Hypothalamus (tissue), 51 donors: ENCODE measurements around the gene MEMO1.
"Not testable (repeated sequence)": the region's sequence is repeated elsewhere in the genome, so short reads cannot be mapped to it uniquely, and the experiment has no call there.

ENCODE experiments used
- DNase-seq, 51 donors: peaks; one replicate each; lab custom pipeline; 2025; lab: John Stamatoyannopoulos, UW

Gene MEMO1

DNA sequence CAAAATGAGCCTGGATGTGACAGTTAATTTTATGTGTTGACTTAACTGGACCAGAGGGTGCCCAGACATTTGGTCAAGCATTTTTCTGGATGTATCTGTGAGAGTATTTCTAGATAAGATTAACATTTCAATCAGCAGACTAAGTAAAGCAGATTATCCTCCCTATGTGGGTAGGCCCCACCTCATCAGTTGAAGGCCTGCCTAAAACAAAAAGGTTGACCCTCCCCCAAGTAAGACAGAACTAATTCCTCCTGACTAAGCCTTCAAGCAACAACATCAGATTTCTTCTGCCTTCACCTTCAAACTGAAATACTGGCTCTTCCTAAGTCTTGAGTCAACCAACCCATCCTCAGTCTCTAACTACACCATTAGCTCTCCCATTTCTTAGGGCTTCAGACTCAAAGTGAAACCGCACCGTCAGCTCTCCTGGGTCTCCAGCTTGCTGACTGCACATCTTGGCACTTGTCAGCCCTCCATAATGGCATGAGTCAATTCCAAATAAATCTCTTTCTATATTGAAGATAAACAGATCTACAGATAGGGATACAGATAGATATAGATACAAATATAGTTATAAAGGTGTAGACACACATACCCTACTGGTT is 47.9 kb downstream of the MEMO1 start:
- no peak for DNase-seq

DNA sequence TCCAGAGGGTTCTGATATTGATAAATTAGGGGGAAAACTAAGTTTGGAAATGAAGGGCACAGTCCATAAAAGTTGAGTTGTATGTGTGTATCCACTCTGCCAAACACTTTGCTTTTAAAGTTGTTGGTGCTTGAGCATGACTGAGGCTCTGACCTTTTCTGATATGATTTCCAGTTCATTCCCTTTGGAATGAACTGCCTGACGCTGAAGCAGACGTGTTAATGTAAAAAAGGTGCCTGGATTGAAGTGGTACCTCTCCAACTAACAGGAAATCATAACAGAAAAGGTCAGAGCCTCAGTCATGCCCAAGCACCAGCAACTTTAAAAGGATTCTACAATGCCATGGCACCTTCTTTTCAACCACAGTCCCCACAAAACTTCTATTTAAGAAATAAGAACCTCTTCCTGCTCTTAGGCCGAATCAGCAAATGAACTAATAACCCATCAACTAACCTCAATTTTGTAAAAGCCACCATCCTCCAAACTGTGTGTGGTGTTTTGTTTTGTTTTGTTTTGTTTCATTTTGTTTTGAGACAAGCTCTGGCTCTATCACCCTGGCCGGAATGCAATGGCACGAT is 52.6 kb downstream of the MEMO1 start:
- no peak for DNase-seq

DNA sequence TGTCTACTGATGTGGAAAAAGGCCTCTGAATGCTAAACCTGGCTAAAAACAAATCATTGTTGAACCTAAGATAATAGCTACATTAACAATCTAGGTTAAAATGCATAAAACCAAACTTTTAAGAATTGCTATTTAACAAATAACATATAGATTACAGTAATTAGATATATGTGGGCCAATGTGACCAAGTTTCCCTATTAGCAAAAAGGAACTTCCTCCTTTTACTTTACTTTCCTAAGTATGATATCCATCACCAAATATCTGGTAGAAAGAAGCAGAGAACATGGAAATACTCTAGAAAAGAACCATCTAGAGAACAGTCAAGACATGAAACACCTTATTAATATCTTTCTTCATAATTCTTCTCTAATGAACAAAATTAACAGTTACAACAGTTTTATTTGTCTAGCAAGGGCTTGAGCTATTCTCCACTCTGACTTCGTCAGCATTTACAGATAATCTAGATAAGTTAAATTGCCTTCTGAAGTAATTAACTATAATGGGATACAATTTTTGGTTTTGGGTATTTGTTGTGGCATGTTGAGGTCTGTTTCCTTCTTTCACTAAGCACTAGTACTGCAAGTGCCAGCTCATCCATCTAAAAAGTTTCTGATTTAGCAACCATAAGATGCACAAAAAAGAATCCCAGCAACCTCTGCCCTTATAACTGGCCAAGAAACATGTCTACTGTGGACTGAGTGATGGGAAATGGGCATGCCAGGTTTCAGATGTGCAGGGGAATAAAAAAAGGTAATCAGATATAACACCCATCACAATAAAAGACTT is 53.3 kb downstream of the MEMO1 start:
- no peak for DNase-seq

DNA sequence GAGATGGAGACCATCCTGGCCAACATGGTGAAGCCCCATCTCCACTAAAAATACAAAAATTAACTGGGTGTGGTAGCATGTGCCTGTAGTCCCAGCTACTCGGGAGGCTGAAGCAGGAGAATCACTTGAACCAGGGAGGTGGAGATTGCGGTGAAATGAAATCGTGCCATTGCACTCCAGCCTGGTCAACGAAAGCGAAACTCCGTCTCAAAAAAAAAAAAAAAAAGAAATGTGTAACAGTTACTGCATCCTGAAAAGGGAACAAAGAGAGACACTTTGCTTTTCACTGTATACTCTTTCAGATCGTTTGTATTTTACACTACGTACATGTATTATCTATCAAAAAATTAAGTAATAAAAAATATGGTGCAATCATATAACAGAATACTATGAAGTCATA is 53.9 kb downstream of the MEMO1 start:
- DNase-seq: not testable (repeated sequence)

DNA sequence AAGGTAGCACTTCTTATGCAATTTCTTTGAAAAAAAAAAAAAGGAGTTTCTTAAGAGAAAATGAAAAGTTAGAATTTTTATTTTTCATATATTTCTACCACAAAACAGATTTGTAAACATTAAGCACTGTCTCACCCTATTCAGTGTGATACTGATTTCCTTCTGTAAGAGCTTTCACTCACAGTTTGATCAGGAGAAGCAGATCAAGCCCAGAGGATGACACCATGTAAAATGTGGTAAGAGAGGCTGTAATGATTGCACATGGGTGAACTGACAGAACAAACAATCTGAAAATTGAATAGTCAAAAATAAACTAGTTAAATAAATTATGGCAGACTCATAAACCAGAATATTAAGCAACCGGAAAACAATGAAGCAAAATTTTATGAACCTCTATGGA is 54.5 kb downstream of the MEMO1 start:
- DNase-seq: no peak

DNA sequence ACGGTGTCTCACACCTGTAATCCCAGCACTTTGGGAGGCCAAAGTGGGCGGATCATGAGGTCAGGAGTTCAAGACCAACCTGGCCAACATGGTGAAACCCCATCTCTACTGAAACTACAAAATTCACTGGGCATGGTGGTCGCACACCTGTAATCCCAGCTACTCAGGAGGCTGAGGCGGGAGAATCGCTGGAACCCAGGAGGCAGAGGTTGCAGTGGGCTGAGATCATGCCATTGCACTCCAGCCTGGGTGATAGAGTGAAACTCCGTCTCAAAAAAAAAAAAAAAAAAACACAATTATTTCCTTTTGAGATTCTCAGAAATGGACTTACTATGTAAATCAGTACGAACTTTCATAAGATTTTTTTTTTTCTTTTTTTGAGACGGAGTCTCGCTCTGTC is 57.7 kb downstream of the MEMO1 start:
- DNase-seq: not testable (repeated sequence)

DNA sequence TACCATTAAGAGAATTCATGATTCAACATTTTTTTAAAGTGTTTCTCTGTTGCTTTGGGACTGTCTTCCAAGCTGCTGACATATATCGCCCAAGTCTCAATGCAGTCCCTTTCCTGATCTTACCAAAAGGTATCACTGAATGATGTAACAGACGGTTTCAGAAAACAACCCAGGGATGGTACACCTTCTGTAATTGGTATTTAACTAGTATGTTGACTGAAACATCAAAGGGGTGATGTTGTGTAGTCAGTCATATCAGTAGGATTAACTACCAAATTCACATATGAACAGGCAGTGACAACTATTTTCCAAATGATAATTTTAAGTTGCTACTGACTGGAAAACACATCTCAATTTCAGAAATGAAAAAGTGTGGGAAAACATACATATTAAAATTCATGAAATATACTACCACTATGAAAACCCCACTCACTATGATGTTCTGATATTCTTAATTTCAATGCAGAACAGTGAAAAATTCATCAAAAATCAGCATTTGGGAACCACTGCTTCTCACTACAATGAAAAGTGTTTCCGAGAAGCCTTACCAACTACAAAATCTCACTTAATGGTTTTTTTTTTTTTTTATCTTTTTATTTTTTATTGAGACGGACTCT is 59.8 kb downstream of the MEMO1 start:
- DNase-seq: no peak

DNA sequence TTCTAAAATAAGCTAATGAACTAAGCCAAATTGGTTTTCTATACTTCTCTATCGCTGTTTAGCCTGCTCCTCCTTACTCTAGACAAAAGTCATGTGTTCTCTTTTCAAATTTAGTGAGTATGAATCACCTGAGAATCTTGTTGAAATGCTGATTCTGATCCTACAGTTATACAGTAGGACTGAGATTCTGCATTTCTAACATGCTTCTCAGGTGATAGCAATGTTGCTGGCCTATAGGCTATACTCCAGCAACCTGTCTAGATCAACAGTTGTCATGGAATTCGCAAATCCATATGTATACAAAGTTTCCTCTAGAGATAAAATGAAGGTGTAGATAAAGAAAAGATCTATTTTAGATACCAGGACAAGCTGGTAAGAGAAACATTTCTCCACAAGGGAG is 62.9 kb downstream of the MEMO1 start:
- no peak for DNase-seq

DNA sequence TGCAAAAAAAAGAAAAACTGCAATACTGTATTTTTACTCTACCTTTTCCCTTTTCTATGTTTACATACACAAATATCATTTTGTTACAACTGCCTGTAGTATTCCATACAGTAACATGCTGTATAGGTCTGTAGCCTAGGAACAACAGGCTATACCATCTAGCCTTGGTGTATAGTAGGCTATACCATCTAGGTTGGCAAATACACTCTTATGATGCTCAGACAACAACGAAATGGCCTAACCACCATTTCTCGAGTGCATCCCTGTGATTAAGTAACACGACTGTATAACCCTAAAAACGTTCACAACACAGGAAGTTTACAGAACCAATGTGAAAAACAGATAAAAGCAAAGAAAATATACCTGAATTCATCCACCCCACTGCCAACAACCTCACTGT is 64.0 kb downstream of the MEMO1 start:
- DNase-seq: no peak

DNA sequence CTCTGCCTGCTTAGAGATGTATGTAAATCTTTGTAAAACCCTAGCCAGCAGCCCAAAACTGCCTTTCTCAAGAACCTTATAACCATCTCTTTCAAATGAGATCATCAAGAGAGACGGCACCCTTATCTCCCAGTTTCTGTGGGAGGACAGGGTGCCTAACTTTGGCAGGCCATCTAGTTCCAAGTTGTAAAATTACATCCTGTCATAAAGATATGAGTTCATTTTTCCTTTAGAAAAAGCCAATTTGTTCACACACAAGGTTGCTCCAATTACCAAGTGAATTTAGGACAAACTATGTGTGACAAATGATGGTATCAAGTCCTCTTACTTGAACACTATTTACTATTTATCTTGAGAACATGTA is 65.3 kb downstream of the MEMO1 start:
- DNase-seq: no peak

DNA sequence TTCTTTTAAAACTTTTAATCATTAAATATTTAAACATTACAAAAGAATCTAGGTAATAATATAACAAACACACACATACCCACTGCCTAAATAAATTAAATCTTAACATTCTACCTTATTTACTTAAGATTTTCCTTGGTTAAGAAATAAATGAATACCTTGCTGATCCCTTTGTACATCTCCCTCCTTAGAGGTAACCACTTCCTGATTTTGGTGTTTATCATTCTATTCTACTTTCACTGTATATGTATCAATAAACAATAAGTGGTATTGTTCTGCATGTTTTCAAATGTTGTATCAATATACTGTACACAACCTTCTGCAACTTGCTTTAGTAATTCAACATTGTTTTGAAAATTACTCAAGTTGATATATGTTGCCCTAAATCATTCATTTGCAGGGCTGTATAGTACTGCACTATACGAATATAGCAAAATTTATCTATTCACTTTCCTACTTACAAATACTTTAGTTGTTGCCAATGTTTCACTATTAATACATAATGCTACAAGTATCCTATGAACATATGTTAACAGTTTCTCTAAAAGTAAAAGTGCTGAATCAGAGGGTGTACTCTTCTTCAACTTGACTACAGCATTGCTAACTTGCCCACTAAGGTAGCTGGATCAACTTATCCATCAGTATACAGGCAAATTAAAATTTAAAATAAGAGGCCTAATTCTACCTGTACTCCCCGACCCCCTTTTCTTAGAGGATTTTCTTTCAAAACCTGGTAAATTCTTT is 65.8 kb downstream of the MEMO1 start:
- no peak for DNase-seq

DNA sequence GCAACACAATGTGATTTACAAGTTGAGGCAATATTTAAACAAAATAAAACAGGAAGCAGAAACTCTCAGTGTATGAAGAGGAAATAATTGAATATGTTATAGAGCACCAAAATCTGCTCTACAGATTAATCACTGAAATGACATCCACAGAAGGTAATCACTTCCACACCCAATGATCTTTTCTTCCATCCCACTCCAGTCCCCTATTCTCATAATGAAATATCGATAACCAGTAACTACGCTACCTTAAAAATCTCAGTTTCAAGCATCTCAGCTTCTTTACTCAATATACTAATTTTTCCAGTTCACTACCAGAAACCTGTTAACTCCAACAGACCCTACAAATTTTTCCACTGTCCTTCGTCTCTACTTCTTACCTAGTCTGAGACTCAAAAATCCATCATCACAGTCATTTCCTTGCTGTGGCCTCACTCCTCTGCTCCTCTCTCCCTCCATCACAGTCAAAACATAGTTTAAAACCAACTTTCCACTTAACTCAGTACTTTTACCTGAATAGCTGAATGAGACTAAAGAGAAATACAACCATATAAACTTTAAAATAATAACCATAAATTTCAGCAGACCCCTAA is 67.1 kb downstream of the MEMO1 start:
- no peak for DNase-seq

DNA sequence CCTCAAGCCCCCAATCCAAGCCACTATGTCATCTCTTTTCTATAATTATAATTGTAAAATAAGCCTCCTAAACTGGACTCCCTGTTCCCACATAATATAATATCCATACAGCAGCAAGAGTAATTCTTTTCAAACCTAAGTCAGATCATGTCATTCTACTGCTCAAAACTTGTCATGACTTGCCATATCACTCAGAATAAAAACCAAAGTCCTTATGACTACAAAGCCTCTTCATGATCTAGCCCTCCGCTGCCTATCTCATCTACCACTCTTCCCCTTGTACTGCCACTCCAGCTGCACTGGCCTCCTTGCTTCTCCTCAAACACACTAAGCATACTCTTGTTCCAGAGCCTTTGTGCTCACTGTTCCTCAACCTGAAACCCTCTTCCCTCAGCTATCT is 69.9 kb downstream of the MEMO1 start:
- DNase-seq: no peak

DNA sequence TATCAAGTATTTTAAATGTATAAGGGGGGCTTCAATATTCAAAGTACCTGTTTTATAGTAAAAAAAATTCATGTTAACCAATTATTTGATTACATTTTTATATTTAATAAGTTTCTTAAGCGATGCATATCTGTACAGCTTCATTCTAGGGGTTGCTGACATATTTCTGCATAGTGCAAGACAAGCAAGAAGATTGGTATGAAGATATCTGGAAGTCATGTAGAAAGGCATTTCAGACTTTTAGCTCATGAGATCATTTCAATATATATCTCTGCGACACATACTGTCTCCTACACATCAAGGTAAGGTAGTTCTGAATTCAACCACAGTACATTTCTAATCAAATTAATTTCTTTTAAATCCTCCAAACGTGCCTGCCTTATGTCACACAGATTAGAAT is 73.1 kb downstream of the MEMO1 start:
- DNase-seq: no peak

DNA sequence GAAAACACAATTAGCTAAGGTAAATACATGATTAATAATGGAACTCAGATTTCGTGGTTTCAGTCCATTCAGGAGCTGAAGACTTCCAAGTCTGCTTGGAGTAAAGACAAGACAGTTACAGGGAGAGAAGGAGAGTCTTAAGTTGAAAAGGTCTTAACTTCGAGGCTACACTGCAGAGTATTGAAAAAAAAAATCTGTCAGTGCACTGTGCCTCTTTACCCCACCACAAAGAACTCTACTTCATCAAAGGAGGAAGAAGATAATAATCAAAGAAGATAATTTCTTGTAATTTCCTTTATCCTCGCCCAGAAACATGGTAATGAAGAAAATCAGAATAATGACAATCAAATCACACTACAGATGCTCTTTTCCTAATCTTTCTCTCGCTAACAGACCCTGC is 75.4 kb downstream of the MEMO1 start:
- DNase-seq: no peak

DNA sequence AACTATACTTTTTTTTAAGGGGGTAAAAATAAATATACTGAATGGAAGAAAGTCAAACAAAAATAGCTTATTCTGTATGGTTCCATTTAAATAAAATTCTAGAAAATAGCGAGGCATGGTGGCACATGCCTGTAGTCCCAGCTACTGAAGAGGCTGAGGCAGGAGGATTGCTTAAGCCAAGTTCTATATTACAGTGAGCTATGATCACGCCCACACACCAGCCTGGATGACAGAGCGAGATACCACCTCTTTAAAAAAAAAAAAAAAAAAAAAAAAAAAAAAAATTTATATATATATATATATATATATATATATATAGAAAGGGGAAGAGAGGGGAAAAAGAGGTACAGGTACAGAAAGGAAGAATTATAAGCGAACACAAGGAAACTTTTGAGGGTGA is 77.7 kb downstream of the MEMO1 start:
- no peak for DNase-seq

DNA sequence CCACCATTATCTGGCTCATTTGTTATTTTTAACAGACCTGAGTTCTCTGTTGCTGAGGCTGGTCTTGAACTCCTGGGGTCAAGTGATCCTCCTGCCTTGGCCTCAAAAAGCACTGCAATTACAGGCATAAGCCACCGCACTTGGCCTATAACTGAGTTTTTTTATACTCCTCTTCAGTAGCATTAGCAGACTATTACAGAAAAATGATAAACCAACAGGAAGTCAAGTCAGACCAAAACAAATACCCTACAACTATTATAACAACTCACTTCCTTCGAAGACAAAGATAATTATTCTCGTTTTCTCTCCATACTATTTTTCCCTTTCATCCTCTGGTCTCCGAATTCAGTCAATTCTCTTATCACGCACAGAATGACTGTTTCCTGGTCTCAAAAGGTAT is 78.2 kb downstream of the MEMO1 start:
- DNase-seq: no peak

DNA sequence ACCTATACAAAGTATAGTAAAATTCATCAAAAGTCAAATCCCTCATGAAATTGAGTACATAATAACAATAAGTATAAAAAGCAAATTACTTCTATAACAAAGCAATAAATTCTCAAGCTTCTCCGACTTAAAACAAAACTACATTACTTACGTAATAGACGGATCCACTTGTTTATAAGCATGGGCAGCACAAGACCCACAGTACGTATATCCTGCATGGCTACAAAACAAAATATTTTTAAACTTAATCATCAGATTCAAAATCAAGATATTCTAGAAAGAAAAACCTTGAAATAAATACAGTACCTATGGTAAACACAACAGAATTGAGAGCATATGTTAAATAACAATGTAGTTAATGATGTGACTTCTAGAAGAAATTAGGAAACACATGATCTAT is 78.9 kb downstream of the MEMO1 start:
- no peak for DNase-seq

DNA sequence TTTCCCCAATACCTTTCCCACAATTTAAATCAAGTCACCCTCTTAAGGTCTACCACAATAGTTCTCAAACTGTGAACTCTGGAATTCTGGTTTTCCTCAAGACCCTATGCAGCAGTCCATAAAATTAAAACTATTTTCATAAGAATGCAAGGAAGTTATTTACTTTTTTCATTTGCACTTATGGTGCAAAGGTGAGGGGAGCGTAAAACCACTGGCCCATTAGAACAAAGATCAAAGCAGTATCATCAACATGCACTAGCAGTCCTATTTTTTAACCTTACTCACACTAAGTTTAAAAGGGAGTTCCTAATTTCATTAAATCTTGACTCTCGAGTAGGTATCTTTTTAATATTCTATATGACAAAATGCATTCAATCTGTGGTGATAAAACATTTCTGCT is 85.3 kb downstream of the MEMO1 start:
- DNase-seq: no peak

DNA sequence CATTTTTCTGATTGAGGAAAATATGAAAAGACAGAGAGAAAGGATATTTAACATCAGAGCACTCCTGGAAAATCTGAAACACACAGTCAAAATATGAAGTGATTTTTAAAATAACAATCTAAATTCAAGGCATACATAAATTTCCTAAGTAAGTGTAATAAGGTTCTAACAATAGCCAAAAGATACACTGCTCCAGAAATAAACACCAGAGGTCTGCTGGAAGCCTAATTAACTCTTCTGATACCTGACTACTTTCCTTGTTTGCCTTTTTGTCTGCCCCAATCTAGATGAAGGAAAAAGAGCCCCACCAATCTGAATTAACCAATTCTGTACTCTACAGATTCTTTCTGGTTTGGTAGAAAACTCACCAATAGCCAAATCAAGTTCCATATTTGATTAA is 87.1 kb downstream of the MEMO1 start:
- no peak for DNase-seq
